Measurements from ENCODE around the gene RBM39.
A peak's percentile ranks its signal among the peaks of the same experiment; 100 is the strongest.
"Not testable (repeated sequence)": the region's sequence is repeated elsewhere in the genome, so short reads cannot be mapped to it uniquely, and the experiment has no call there.

Gene RBM39

DNA sequence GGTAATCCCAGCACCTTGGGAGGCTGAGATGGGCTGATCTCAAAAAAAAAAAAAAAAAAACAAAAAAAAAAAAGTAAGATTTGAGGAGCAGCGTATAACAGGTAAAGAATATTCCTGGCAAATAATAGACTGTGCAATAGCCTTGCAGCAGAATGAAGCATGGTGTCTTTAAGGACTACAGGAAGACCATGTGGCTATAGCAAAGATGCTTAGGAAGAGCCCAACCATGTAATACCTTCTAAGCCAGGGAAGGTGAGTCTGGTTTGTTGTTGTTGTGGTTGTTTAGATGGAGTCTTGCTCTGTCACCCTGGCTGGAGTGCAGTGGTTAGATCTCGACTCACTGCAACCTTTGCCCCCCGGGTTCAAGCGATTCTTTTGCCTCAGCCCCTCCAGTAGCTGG, 14.3 kb upstream of the RBM39 start:
- H3K4me2 ChIP-seq: no peak overlapping the region
- H3K9ac ChIP-seq: no peak overlapping the region
- H3K27ac ChIP-seq: no peak overlapping the region
- H3K4me1 ChIP-seq (ENCODE audit: low read depth, poor library complexity, severe bottlenecking): no peaks in the 10 kb centered on the region
- H3K27me3 ChIP-seq (ENCODE audit: insufficient read depth, low read depth): no peaks in the 10 kb centered on the region
- H3K79me2 ChIP-seq (ENCODE audit: insufficient read depth, low read depth): no peaks in the 10 kb centered on the region
- no peaks in the 10 kb centered on the region for H4K20me1 ChIP-seq (ENCODE audit: insufficient read depth)
- H3K36me3 ChIP-seq (ENCODE audit: insufficient read depth): no peaks in the 10 kb centered on the region
- TF ChIP-seq, protein P1, sequence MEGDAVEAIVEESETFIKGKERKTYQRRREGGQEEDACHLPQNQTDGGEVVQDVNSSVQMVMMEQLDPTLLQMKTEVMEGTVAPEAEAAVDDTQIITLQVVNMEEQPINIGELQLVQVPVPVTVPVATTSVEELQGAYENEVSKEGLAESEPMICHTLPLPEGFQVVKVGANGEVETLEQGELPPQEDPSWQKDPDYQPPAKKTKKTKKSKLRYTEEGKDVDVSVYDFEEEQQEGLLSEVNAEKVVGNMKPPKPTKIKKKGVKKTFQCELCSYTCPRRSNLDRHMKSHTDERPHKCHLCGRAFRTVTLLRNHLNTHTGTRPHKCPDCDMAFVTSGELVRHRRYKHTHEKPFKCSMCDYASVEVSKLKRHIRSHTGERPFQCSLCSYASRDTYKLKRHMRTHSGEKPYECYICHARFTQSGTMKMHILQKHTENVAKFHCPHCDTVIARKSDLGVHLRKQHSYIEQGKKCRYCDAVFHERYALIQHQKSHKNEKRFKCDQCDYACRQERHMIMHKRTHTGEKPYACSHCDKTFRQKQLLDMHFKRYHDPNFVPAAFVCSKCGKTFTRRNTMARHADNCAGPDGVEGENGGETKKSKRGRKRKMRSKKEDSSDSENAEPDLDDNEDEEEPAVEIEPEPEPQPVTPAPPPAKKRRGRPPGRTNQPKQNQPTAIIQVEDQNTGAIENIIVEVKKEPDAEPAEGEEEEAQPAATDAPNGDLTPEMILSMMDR (conservative IDR thresholded peaks at IDR 0.05; ENCODE audit: low read depth, low read length): no peak
- H2AFZ ChIP-seq (ENCODE audit: low read depth): no peak overlapping the region
- H3K4me3 ChIP-seq (IDR thresholded peaks at IDR 0.05; ENCODE audit: insufficient read depth, low read depth, low read length): no peak overlapping the region

DNA sequence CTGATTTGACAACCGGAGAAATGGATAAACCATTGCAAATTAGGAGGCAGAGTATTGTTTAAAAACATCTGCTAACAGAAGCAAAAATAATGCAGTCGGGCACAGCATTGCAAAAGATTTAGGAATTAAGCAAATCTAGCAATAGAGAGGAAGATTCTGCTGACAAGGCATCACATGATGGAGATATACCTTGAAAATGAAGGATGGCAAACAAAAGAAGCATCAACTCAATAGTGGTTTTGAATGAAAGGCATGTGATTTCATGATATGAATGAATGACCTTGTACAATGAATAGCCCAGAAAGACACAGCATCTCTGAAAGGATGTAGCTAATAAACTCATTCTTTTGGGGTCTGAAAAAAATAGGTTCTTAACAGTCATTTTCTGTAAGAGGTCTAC, 8.6 kb upstream of the RBM39 start:
- no peak overlapping the region for H3K4me2 ChIP-seq
- no peak overlapping the region for H3K4me3 ChIP-seq (IDR thresholded peaks at IDR 0.05; ENCODE audit: insufficient read depth, low read depth, low read length)
- no peak overlapping the region for H3K9ac ChIP-seq
- no peaks in the 10 kb centered on the region for H3K27me3 ChIP-seq (ENCODE audit: insufficient read depth, low read depth)
- H3K36me3 ChIP-seq (ENCODE audit: insufficient read depth): no peaks in the 10 kb centered on the region
- TF ChIP-seq, protein P1 (conservative IDR thresholded peaks at IDR 0.05; ENCODE audit: low read depth, low read length): no peak
- no peak overlapping the region for H3K27ac ChIP-seq
- no peak overlapping the region for H2AFZ ChIP-seq (ENCODE audit: low read depth)
- H4K20me1 ChIP-seq (ENCODE audit: insufficient read depth): no peaks in the 10 kb centered on the region
- no peaks in the 10 kb centered on the region for H3K4me1 ChIP-seq (ENCODE audit: low read depth, poor library complexity, severe bottlenecking)
- H3K79me2 ChIP-seq (ENCODE audit: insufficient read depth, low read depth): no peaks in the 10 kb centered on the region

DNA sequence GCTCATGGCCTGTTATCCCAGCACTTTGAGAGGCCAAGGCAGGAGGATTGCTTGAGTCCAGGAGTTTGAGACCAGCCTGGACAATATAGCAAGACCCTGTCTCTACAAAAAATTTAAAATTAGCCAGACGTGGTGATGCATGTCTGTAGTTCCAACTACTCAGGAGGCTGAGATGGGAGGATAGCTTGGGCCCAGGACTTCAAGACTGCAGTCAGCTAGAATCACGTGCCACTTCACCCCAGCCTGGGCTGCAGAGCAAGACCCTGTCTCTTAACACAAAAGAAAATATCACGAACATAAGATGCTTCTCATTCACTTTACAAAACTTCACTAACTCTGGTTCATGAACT, 2.4 kb upstream of the RBM39 start:
- H3K9ac ChIP-seq; H3K27me3 ChIP-seq (ENCODE audit: insufficient read depth, low read depth); H3K4me2 ChIP-seq; H3K4me3 ChIP-seq (IDR thresholded peaks at IDR 0.05; ENCODE audit: insufficient read depth, low read depth, low read length); H2AFZ ChIP-seq (ENCODE audit: low read depth); H3K27ac ChIP-seq: not testable (repeated sequence)
- Histone ChIP-seq H3K36me3 (ENCODE audit: insufficient read depth) (peaks cover 13% of the 10 kb centered on the region; the same call in 1 of the 2 replicates), H3K79me2 (ENCODE audit: insufficient read depth, low read depth) (peaks cover 41% of the 10 kb centered on the region), H3K4me1 (ENCODE audit: low read depth, poor library complexity, severe bottlenecking) (peaks cover 23% of the 10 kb centered on the region), H4K20me1 (ENCODE audit: insufficient read depth) (peaks cover 16% of the 10 kb centered on the region)

DNA sequence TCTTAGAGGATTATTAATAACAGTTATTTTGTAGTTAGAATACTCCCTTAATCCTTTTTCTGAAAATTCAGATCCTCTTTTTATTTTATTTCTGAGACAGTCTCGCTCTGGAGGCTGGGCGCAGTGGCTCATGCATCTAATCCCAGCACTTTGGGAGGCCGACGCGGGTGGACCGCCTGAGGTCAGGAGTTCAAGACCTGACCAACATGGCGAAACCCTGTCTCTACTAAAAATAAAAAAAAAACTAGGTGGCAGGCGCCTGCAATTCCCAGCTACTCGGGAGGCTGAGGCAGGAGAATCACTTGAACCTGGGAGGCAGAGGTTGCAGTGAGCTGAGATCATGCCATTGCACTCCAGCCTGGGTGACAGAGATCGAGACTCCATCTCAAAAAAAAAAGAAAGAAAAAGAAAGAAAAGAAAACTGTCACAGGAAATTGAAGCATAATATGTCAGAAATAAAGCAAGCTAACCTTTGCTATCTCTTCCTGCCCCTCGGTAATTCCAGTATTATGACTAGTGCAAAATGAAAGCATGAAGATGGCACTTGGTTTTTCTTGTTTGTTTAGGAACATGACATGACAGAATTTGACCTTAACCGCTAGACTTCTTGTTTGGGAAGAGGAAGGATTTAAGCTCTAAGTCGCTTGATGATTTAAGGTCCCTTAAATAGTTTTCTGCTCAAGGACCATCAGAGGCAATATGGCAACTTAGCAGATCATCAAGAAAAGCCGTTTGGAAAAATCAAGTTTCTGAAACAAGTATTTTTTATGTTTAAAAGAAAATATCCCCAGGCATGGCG, 1.8 kb upstream of the RBM39 start:
- Histone ChIP-seq H4K20me1 (ENCODE audit: insufficient read depth) (peaks cover 22% of the 10 kb centered on the region), H3K4me1 (ENCODE audit: low read depth, poor library complexity, severe bottlenecking) (peaks cover 29% of the 10 kb centered on the region), H3K4me3 (IDR thresholded peaks at IDR 0.05; ENCODE audit: insufficient read depth, low read depth, low read length) (no peak overlapping the region), H2AFZ (ENCODE audit: low read depth) (peak overlapping the region; percentile 4), H3K9ac (peak overlapping the region; percentile 100), H3K27ac (peak overlapping the region; percentile 89), H3K4me2 (peak overlapping the region; percentile 83), H3K36me3 (ENCODE audit: insufficient read depth) (peaks cover 19% of the 10 kb centered on the region; the same call in 1 of the 2 replicates), H3K79me2 (ENCODE audit: insufficient read depth, low read depth) (peaks cover 47% of the 10 kb centered on the region), H3K27me3 (ENCODE audit: insufficient read depth, low read depth) (no peaks in the 10 kb centered on the region)
- TF ChIP-seq, protein P1 (conservative IDR thresholded peaks at IDR 0.05; ENCODE audit: low read depth, low read length): no peak

Data from KMS-11 (cell line).